K562 (cell line): Measurements from ENCODE around the gene TMEM184A. TPM values are rescaled to one million over a fixed set of nuclear protein-coding genes. Genes with fewer than 3 reads are reported as not detected.
A peak's percentile ranks its signal among the peaks of the same experiment; 100 is the strongest.

Experiments used
- ATAC-seq: fragments of 200-7000 bp; cut with Tn5 transposase; 3 replicates; pipeline ENCODE4 v1.9.1; 2020; ENCODE audit warnings: moderate library complexity
- BruUV-seq: library from RNA; stranded (reverse); fragments of 400-500 nt; replicated peaks from 2 replicates; lab custom pipeline; 2021; lab: Mats Ljungman, UMichigan
- CTCF ChIA-PET: fragments of 300-600 bp; formaldehyde crosslinking; extraction: SDS; loops from one replicate; lab custom pipeline; 2021; ENCODE audit warnings: low intra/inter-chr PET ratio; lab: Yijun Ruan, JAX
- POLR2A ChIA-PET: fragments of 300-600, 350-650 bp; sonication (Branson Sonifier 250); formaldehyde crosslinking; extraction: SDS; loops from one replicate; lab custom pipeline; 2021; ENCODE audit warnings: antibody characterized with exemption, inconsistent platforms; lab: Yijun Ruan, JAX
- DNase-seq, 4 experiments: peaks; one replicate each; pipeline versions ENCODE4 v3.0.0 to v3.0.0-alpha.2; 2011 to 2018; ENCODE audit warnings: low spot score in 3 of 4, mixed read lengths in 3 of 4; ENCODE audit errors: extremely low read depth in 1 of 4
- FAIRE-seq: peaks from 2 replicates; lab custom pipeline; 2011; peaks lifted over from hg19 to GRCh38; lab: Jason Lieb, UNC
- H2AFZ ChIP-seq: 2 replicates; pipeline ENCODE4 v1.6.0; 2011; ENCODE audit warnings: low read depth, low read length, control low read depth, inconsistent platforms
- H3K27ac ChIP-seq: fragments of 200-600 bp; 3 replicates; pipeline ENCODE4 v1.8.0; 2011; ENCODE audit warnings: low read depth, mild to moderate bottlenecking, control low read depth, inconsistent platforms, low read length, moderate library complexity, mixed read lengths; ENCODE audit errors: extremely low read depth
- H3K27me3 ChIP-seq, 2 experiments: fragments of 300-600 bp in 1 of 2; 2 replicates in 1 of 2; 3 replicates in 1 of 2; pipeline versions ENCODE4 v1.6.0 to v1.8.0; 2011; ENCODE audit warnings: inconsistent platforms in 2 of 2, low read length in 2 of 2, mild to moderate bottlenecking in 1 of 2, mixed read lengths in 1 of 2, moderate library complexity in 1 of 2; ENCODE audit not compliant: control insufficient read depth in 2 of 2, insufficient read depth in 2 of 2
- H3K36me3 ChIP-seq: fragments of 300-600 bp; 3 replicates; pipeline ENCODE4 v1.8.0; 2011; ENCODE audit warnings: mild to moderate bottlenecking, low read length, inconsistent platforms; ENCODE audit not compliant: control insufficient read depth, insufficient read depth
- H3K4me1 ChIP-seq, 2 experiments: fragments of 200-600 bp in 1 of 2; replicated peaks in 1 of 2; 2 replicates in 1 of 2; 3 replicates in 1 of 2; pipeline versions ENCODE4 v1.5.1 to v1.8.0; 2011; ENCODE audit warnings: inconsistent platforms in 2 of 2, low read length in 2 of 2, mild to moderate bottlenecking in 1 of 2, mixed read lengths in 1 of 2, moderate library complexity in 1 of 2; ENCODE audit not compliant: control insufficient read depth in 2 of 2, insufficient read depth in 2 of 2
- H3K4me2 ChIP-seq: 2 replicates; pipeline ENCODE4 v1.6.1; 2011; ENCODE audit warnings: low read length, control low read depth, inconsistent platforms, mixed read lengths; ENCODE audit not compliant: insufficient read depth
- H3K4me3 ChIP-seq: fragments of 200-600 bp; sonication (generic), shearing (Covaris generic); 2 replicates; pipeline ENCODE4 v1.5.1; 2016; ENCODE audit warnings: control low read depth, inconsistent platforms
- H3K79me2 ChIP-seq: fragments of 200-600 bp; 3 replicates; pipeline ENCODE4 v1.8.0; 2011; ENCODE audit warnings: low read length, inconsistent platforms; ENCODE audit not compliant: control insufficient read depth, insufficient read depth
- H3K9ac ChIP-seq, 2 experiments: 2 replicates each; pipeline versions ENCODE4 v1.6.0 to v1.6.1; 2011; ENCODE audit warnings: low read depth in 2 of 2, low read length in 2 of 2, control low read depth in 1 of 2, inconsistent platforms in 1 of 2, mild to moderate bottlenecking in 1 of 2, mixed read lengths in 1 of 2; ENCODE audit not compliant: insufficient read depth in 1 of 2
- H3K9me1 ChIP-seq: one replicate; pipeline ENCODE4 v1.6.0; 2011; ENCODE audit warnings: inconsistent platforms, mild to moderate bottlenecking, low read length, moderate library complexity; ENCODE audit not compliant: control insufficient read depth, insufficient read depth
- H3K9me3 ChIP-seq: replicated peaks from 2 replicates; pipeline ENCODE4 v1.5.1; 2011; ENCODE audit warnings: low read depth, low read length, inconsistent platforms; ENCODE audit not compliant: control insufficient read depth, insufficient read depth
- H4K20me1 ChIP-seq: replicated peaks from 2 replicates; pipeline ENCODE4 v1.6.1; 2011; ENCODE audit warnings: low read length, inconsistent platforms, mixed read lengths; ENCODE audit not compliant: control insufficient read depth, insufficient read depth
- CXXC5 ChIP-seq: fragments of 250-450 bp; sonication (Bioruptor Pico); IDR thresholded peaks from 2 replicates; pipeline ENCODE4 v1.8.0; 2022; ENCODE audit warnings: inconsistent platforms, mild to moderate bottlenecking, moderate library complexity
- DDX20 ChIP-seq: fragments of 450-650 bp; IDR thresholded peaks from 2 replicates; pipeline ENCODE4 v1.6.1; 2016; ENCODE audit warnings: missing genetic modification characterization, low read depth, mild to moderate bottlenecking, missing compliant biosample characterization, moderate library complexity
- DLX4 ChIP-seq: fragments of 250-450 bp; sonication (Bioruptor Pico); IDR thresholded peaks from 2 replicates; pipeline ENCODE4 v1.6.1; 2021; ENCODE audit warnings: mild to moderate bottlenecking
- MTA3 ChIP-seq: fragments of 450-650 bp; formaldehyde crosslinking; IDR thresholded peaks from 2 replicates; pipeline ENCODE4 v1.6.1; 2017; ENCODE audit warnings: mild to moderate bottlenecking, borderline replicate concordance
- NFXL1 ChIP-seq: fragments of 450-650 bp; formaldehyde crosslinking; IDR thresholded peaks from 2 replicates; pipeline ENCODE4 v1.4.0; 2021; ENCODE audit warnings: mild to moderate bottlenecking
- RAD51 ChIP-seq: fragments of 450-650 bp; IDR thresholded peaks from 2 replicates; pipeline ENCODE4 v1.7.1; 2016; ENCODE audit warnings: low read depth, mild to moderate bottlenecking, borderline replicate concordance
- RBM22 ChIP-seq: fragments of 200-400 bp; formaldehyde crosslinking; IDR thresholded peaks from 2 replicates; pipeline ENCODE4 v1.6.1; 2018; ENCODE audit warnings: low read length, low read depth; ENCODE audit not compliant: poor library complexity, severe bottlenecking
- SIN3A ChIP-seq, 2 experiments: fragments of 150-350 bp in 1 of 2; IDR thresholded peaks; 2 replicates each; pipeline ENCODE4 v1.6.1; 2011 to 2016; ENCODE audit warnings: borderline replicate concordance in 2 of 2, low read depth in 2 of 2, low read length in 2 of 2, mild to moderate bottlenecking in 2 of 2, moderate library complexity in 2 of 2; ENCODE audit not compliant: control insufficient read depth in 1 of 2
- SUPT5H ChIP-seq: fragments of 450-650 bp; IDR thresholded peaks from 2 replicates; pipeline ENCODE4 v1.6.1; 2016
- ZNF436 ChIP-seq: fragments of 250-450, 450-650 bp; sonication (Bioruptor Pico); formaldehyde crosslinking; IDR thresholded peaks from 2 replicates; pipeline ENCODE4 v1.7.0; 2020; ENCODE audit warnings: mild to moderate bottlenecking
- WGBS: fragments of 100-300 bp; shearing (Covaris generic); methylation state at CpG from one replicate; pipeline ENCODE4 v1.1.6; 2016; ENCODE audit warnings: low coverage, mixed read lengths; ENCODE audit not compliant: insufficient coverage; ENCODE audit errors: missing lambda C conversion rate; 5-methylcytosine and 5-hydroxymethylcytosine counted together
- in situ Hi-C: fragments of 300-500 bp; cut with MboI; formaldehyde crosslinking; loops from 4 replicates; pipeline ENCODE4 v1.15.0; 2018; ENCODE audit warnings: inconsistent platforms, mixed read lengths
- intact Hi-C: fragments of 100-400 bp; cut with micrococcal nuclease; formaldehyde crosslinking; loops from 2 replicates; pipeline ENCODE4 v1.14.2; 2022
- polyA plus RNA-seq, 8 experiments: library from polyadenylated mRNA; depleted of rRNA in 4 of 8; stranded (reverse) in 5 of 8; unstranded in 3 of 8; fragments of >200 nt; fragmentation: Nextera tagmentation in 2 of 8; fragmentation: Illumina TruSeq in 1 of 8; extraction: Ambion mirVana in 2 of 8; extraction: Trizol in 1 of 8; gene quantifications; 2 replicates each; pipeline versions ENCODE4 v1.2.1 to v1.2.3, GENCODE V29; 2011 to 2014; ENCODE audit warnings: inconsistent platforms in 1 of 8, missing spikeins in 1 of 8
- total RNA-seq, 7 experiments: library from RNA; depleted of rRNA in 6 of 7; stranded (reverse); fragments of >200 nt in 6 of 7; fragmentation: Illumina TruSeq in 2 of 7; extraction: Trizol in 2 of 7; gene quantifications; 2 replicates each; pipeline versions ENCODE4 v1.2.1 to v1.2.3, GENCODE V29; 2011 to 2021; ENCODE audit warnings: low replicate concordance in 1 of 7
- TF ChIP-seq, protein P1 (sequence below): fragments of 250-450 bp; sonication (Bioruptor Pico); IDR thresholded peaks from 2 replicates; pipeline ENCODE4 v1.9.0; 2021; ENCODE audit warnings: mild to moderate bottlenecking

Gene TMEM184A
- total and polyA plus RNA-seq, 9 of the 15 experiments (the other 6 are each of a cell fraction or from before 2014, with no cell fraction given) = 0.10 to 0.18 (median 0.11) TPM; not detected in 6

- TF ChIP-seq ZNF436 (CRISPR knock-in tag) = no peak
- TF ChIP-seq, protein P1, sequence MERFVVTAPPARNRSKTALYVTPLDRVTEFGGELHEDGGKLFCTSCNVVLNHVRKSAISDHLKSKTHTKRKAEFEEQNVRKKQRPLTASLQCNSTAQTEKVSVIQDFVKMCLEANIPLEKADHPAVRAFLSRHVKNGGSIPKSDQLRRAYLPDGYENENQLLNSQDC (CRISPR knock-in tag) = no peak
- no peak for TF ChIP-seq NFXL1 (CRISPR knock-in tag)
- TF ChIP-seq MTA3 = no peak
- no peak for TF ChIP-seq SIN3A (IDR thresholded peaks at IDR 0.05; ENCODE audit: borderline replicate concordance in 2 of 2, control insufficient read depth in 1 of 2, low read depth in 2 of 2, low read length in 2 of 2)
Measured at GRCh38 chr7:1542329-1542728, 13.7 kb downstream of the TMEM184A start (continued).

DNA sequence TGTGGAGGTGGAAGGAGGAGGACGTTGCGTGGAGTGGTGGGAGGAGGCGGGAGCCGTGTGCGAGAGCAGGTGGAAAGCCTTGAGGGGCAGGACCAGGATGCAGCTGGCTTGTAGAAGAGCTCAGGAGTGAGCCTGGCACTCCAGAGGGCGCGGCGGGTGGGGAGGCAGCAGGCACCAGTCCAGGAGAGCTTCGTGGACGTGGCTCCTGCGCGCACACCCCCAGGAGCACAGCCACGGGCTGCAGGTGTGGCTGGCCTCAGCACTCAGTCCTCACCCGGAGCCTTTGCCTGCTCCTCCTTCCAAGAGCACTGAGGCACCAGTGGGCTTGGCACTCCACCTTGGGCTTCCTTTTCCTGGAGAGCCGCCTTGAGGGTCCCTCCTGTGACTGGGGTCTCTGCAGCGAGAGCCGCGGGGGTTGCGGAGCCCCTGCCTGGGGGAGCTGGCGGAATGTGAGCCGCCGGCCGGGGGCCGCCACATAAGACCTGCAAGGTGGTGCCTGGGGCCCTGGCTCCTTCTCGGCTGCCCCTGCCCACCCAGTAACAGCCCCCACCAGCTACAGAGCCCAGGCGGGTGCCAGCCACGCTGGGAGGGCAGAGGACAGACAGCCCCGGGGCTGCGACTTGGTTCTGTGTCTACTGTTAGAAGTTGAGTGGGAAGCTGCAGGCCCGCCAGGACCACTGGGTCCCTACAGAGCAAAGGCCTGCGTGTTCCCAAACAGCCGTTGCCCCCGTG is 14.4 kb downstream of the TMEM184A start:
- POLR2A ChIA-PET = interaction anchor here (1.0 kb wide), 1 partner anchor 9 kb away, joined by 3 read pairs; no protein-coding TSS in a partner anchor
- no peak for TF ChIP-seq CXXC5 (CRISPR knock-in tag)
- TF ChIP-seq RBM22 = peak; percentile 52
- TF ChIP-seq SUPT5H = peak; percentile 28; the same call in 1 of the 2 replicates
- no peak for TF ChIP-seq DLX4 (CRISPR knock-in tag)
- TF ChIP-seq RAD51 = no peak
- TF ChIP-seq DDX20 (tag) = no peak
- FAIRE-seq = no peak
- H4K20me1 ChIP-seq = peaks cover 16% of the 10 kb centered on the region
- no TSS peak for BruUV-seq
- CTCF ChIA-PET = no interaction called here
- ATAC-seq = no peak
- in situ Hi-C loops (no loop called here), intact Hi-C loops (no loop called here)
- H3K27me3 ChIP-seq = no peaks in the 10 kb centered on the region
- H3K9me1 ChIP-seq = peaks cover 10% of the 10 kb centered on the region
- peaks cover 22% of the 10 kb centered on the region for H3K79me2 ChIP-seq
- H2AFZ ChIP-seq = no peak overlapping the region
- 92% methylated on average over 21 of the region's 33 CpGs for WGBS
- peaks cover 38% of the 10 kb centered on the region; the same call in 2 of the 3 replicates for H3K36me3 ChIP-seq
- no peak for DNase-seq
- H3K4me1 ChIP-seq = peaks cover 10 to 83% of the 10 kb centered on the region in 2 experiments; a peak in 4 of 5 replicates
- no peak overlapping the region for H3K27ac ChIP-seq
- H3K9ac ChIP-seq = no peak overlapping the region
- H3K4me2 ChIP-seq = no peak overlapping the region
- H3K9me3 ChIP-seq = no peaks in the 10 kb centered on the region
- H3K4me3 ChIP-seq = no peak overlapping the region
